ENCODE results near the gene SMIM26. TPM values are rescaled to one million over a fixed set of nuclear protein-coding genes. Genes with fewer than 3 reads are reported as not detected.

SMIM26 gene
- total and polyA plus RNA-seq, 2 of the 13 experiments (the other 11 are each of a cell fraction or from before 2014, with no cell fraction given) = 214 to 249 TPM

GRCh38 chr20:18587665-18588573 lies 20.7 kb downstream of the SMIM26 start, which contains the start of gene DTD1 (continued):
- peak; percentile 59 for TF ChIP-seq PATZ1 (CRISPR knock-in tag; IDR thresholded peaks at IDR 0.05)
- 0 out of 2 replicates have a peak, but pooled peaks have one; percentile 79 for TF ChIP-seq ZNF605 (CRISPR knock-in tag; IDR thresholded peaks at IDR 0.05)
- peak; percentile 58 for TF ChIP-seq ZNF407 (CRISPR knock-in tag; IDR thresholded peaks at IDR 0.05; ENCODE audit: not compliant biosample characterization)
- peak; percentile 82 for TF ChIP-seq BRF2 (CRISPR knock-in tag; IDR thresholded peaks at IDR 0.05)
- no peak for TF ChIP-seq ZNF572 (CRISPR knock-in tag; IDR thresholded peaks at IDR 0.05)
- TF ChIP-seq ZNF3 (CRISPR knock-in tag; IDR thresholded peaks at IDR 0.05) = no peak
- no peak for TF ChIP-seq ZMYM3 (CRISPR knock-in tag; IDR thresholded peaks at IDR 0.05)
- TF ChIP-seq TBP (CRISPR knock-in tag; IDR thresholded peaks at IDR 0.05) = no peak
- peak; percentile 92 for TF ChIP-seq MYC (CRISPR knock-in tag; IDR thresholded peaks at IDR 0.05; ENCODE audit: borderline replicate concordance)
- 0 out of 2 replicates have a peak, but pooled peaks have one; percentile 77 for TF ChIP-seq ZNF704 (CRISPR knock-in tag; IDR thresholded peaks at IDR 0.05; ENCODE audit: borderline replicate concordance)
- TF ChIP-seq TCF7L2 (IDR thresholded peaks at IDR 0.05; ENCODE audit: low read depth, low read length) = no peak

Data from HepG2 (cell line).